Gastroesophageal sphincter (tissue), 3 donors: ENCODE results near the gene SARS1.

Experiments
- CTCF ChIP-seq, 4 experiments: fragments of 200-600 bp in 2 of 4; fragments of 450-650 bp in 2 of 4; sonication (generic) in 1 of 4; IDR thresholded peaks; one replicate each; pipeline ENCODE4 v1.5.1; 2017 to 2019; ENCODE audit warnings: antibody characterized with exemption in 4 of 4, mild to moderate bottlenecking in 2 of 4, moderate library complexity in 2 of 4
- EP300 ChIP-seq: sonication (generic); formaldehyde crosslinking; IDR thresholded peaks from one replicate; pipeline ENCODE4 v1.6.1; 2017; ENCODE audit warnings: antibody characterized with exemption, mild to moderate bottlenecking
- POLR2A ChIP-seq, 2 donors: fragments of 450-650 bp; IDR thresholded peaks; one replicate each; pipeline ENCODE4 v1.6.1; 2017; ENCODE audit warnings: antibody characterized with exemption in 2 of 2, mild to moderate bottlenecking in 2 of 2, moderate library complexity in 1 of 2
- POLR2AphosphoS5 ChIP-seq: sonication (generic); formaldehyde crosslinking; IDR thresholded peaks from one replicate; pipeline ENCODE4 v1.6.1; 2017; ENCODE audit warnings: antibody characterized with exemption

GRCh38 chr1:109267743-109268300, 54.1 kb downstream of the SARS1 start:
- TF ChIP-seq CTCF (IDR thresholded peaks at IDR 0.05) (no peak), POLR2A (IDR thresholded peaks at IDR 0.05) (no peak), POLR2AphosphoS5 (no peak), EP300 (no peak)
